Glutamatergic neuron (in vitro differentiated cells): ENCODE measurements around the gene COMMD6. TPM values are rescaled to one million over a fixed set of nuclear protein-coding genes. Genes with fewer than 3 reads are reported as not detected.

ENCODE experiments used
- DNase-seq: peaks from one replicate; pipeline ENCODE4 v3.0.0; 2022
- H3K27ac Mint-ChIP-seq: one replicate; pipeline ENCODE4 v1.8.0; 2020; ENCODE audit warnings: mild to moderate bottlenecking, mixed read lengths, inconsistent platforms; ENCODE audit not compliant: unreplicated experiment
- H3K27me3 Mint-ChIP-seq: one replicate; pipeline ENCODE4 v1.8.0; 2020; ENCODE audit warnings: mild to moderate bottlenecking, moderate library complexity, mixed read lengths, inconsistent platforms; ENCODE audit not compliant: unreplicated experiment
- H3K36me3 Mint-ChIP-seq: one replicate; pipeline ENCODE4 v1.8.0; 2020; ENCODE audit warnings: mild to moderate bottlenecking, mixed read lengths, inconsistent platforms; ENCODE audit not compliant: unreplicated experiment
- H3K4me1 Mint-ChIP-seq: one replicate; pipeline ENCODE4 v1.8.0; 2020; ENCODE audit warnings: mild to moderate bottlenecking, low read depth, mixed read lengths, inconsistent platforms; ENCODE audit not compliant: unreplicated experiment
- H3K4me3 Mint-ChIP-seq: one replicate; pipeline ENCODE4 v1.8.0; 2020; ENCODE audit warnings: mild to moderate bottlenecking, mixed read lengths, inconsistent platforms; ENCODE audit not compliant: unreplicated experiment
- H3K9me3 Mint-ChIP-seq: one replicate; pipeline ENCODE4 v1.8.0; 2020; ENCODE audit warnings: mild to moderate bottlenecking, moderate library complexity, mixed read lengths, inconsistent platforms; ENCODE audit not compliant: unreplicated experiment
- total RNA-seq: library from RNA; stranded (reverse); fragmentation: NEBNext Ultra II Directional; extraction: Animal tissue kit (Norgen Biotek cat#: 25700); gene quantifications from one replicate; pipeline ENCODE4 v1.2.1, GENCODE V29; 2021; ENCODE audit not compliant: unreplicated experiment
- TF ChIP-seq, protein P1 (sequence below): fragments of 200-600 bp; sonication (generic); IDR thresholded peaks from one replicate; pipeline ENCODE4 v1.5.0; 2021; ENCODE audit not compliant: partially characterized antibody, unreplicated experiment

COMMD6 gene
- total RNA-seq, 1 donor from 2014 or later: 109 TPM

DNA sequence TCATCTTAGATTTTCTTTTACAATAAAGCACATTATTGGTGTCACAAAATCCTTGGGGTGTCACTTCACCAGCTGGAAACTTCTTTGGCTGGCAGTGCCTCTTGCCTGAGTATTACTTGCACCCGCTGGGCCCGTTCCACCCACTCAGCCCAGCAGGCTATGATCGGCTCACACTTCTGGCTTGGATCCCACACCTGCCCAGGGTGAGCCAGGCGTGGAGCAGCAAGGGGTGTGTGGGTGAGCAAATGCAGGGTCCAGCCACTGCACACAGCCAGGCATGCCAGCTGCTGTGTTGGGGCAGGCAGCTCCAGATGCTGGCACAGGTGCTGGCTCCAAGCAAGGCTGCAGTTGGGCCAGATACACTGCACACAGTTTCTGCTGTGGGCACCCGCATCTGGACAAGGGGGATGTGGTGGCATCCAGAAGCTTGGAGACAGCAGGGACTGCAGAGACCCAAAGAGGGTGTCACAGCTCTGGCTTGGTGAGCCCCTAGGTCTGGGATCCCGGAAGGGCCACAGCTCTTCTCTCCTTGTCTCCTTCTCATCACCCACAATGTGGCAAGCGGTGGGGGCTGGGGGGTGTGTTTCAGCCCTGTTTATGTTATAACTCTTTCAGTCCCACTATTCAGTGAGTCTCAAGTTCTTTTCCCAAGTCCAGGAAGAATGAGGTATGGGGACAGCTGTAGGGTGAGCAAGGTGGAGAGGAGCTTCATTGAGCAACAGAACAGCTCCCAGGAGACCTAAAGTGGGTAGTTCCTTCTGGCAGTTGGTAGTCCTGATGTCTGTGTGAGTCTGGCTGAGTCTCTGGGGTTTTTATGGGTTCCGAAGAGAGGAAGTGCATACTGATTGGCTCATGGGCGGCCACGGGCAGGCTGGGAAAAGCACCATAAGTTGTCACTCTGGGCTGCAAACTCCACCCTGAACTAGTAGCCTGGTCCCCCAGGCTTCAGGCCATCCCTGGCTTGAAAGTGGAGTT is 30.3 kb downstream of the COMMD6 start:
- H3K27ac Mint-ChIP-seq: no peak overlapping the region
- H3K27me3 Mint-ChIP-seq: no peaks in the 10 kb centered on the region
- peaks cover 2% of the 10 kb centered on the region for H3K9me3 Mint-ChIP-seq
- no peak overlapping the region for H3K4me3 Mint-ChIP-seq
- TF ChIP-seq, protein P1, sequence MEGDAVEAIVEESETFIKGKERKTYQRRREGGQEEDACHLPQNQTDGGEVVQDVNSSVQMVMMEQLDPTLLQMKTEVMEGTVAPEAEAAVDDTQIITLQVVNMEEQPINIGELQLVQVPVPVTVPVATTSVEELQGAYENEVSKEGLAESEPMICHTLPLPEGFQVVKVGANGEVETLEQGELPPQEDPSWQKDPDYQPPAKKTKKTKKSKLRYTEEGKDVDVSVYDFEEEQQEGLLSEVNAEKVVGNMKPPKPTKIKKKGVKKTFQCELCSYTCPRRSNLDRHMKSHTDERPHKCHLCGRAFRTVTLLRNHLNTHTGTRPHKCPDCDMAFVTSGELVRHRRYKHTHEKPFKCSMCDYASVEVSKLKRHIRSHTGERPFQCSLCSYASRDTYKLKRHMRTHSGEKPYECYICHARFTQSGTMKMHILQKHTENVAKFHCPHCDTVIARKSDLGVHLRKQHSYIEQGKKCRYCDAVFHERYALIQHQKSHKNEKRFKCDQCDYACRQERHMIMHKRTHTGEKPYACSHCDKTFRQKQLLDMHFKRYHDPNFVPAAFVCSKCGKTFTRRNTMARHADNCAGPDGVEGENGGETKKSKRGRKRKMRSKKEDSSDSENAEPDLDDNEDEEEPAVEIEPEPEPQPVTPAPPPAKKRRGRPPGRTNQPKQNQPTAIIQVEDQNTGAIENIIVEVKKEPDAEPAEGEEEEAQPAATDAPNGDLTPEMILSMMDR: no peak
- H3K36me3 Mint-ChIP-seq: no peaks in the 10 kb centered on the region
- no peak for DNase-seq
- H3K4me1 Mint-ChIP-seq: peaks cover 3% of the 10 kb centered on the region

DNA sequence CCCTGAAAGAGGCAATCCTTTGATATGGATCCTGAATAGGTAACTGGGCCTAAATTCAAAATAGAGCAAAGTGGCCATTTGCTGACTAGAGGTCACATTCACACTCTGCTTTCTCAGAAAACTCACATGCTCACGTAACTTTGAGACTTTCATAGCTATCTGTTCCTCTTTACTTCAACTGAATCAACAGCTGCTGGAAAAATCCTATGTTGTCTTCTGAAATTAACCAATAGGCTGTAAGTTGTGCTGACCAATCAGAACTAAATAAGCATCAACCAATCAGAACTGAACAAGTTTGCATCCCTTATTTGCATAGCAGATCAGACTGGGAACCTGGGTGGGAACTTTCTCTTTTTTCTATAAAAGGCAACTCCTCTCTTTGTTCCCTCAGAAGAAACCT is 31.6 kb downstream of the COMMD6 start:
- H3K4me3 Mint-ChIP-seq: no peak overlapping the region
- TF ChIP-seq, protein P1: no peak
- H3K4me1 Mint-ChIP-seq: no peaks in the 10 kb centered on the region
- no peak for DNase-seq
- no peaks in the 10 kb centered on the region for H3K9me3 Mint-ChIP-seq
- H3K27me3 Mint-ChIP-seq: no peaks in the 10 kb centered on the region
- H3K27ac Mint-ChIP-seq: no peak overlapping the region
- H3K36me3 Mint-ChIP-seq: no peaks in the 10 kb centered on the region

DNA sequence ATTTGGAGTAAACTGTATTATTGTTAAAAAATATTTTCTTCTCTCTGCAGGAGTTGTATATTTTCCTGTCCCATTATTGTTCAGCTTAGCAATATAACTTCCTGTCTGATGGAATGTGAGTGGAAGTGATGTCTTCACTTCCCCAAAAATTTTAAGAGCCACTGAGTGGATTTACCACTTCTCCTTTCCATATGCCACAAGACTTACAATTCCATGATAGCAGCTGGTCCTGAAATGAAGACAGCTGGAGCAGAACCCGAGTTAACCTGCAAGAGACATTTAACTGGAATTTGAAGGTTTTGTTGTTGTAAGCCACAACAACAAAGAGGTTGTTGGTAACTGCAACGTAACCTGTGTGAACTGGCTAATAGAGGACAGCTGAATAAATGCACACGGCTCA is 32.3 kb downstream of the COMMD6 start:
- no peak overlapping the region for H3K27ac Mint-ChIP-seq
- H3K36me3 Mint-ChIP-seq: no peaks in the 10 kb centered on the region
- no peaks in the 10 kb centered on the region for H3K9me3 Mint-ChIP-seq
- TF ChIP-seq, protein P1: no peak
- no peaks in the 10 kb centered on the region for H3K27me3 Mint-ChIP-seq
- no peak overlapping the region for H3K4me3 Mint-ChIP-seq
- no peak for DNase-seq
- no peaks in the 10 kb centered on the region for H3K4me1 Mint-ChIP-seq

DNA sequence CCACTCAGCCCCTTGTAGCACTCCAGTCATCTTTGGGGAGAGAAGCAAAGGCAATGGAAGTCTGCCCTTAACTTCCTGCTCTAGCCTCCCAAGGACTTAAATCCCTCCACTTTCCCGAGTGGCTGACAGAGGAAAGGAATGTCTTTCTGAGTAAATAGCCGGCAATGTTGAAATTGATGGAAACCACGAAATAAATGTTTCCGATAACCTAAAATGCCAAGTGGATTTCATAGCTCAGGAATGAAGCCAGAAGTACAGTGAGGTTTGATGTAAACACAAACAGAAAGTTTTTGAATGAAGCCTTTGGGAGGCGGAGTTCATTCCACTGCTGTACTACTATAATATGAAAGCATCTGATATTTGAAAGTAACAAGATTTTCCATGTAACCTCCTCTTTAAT is 41.7 kb downstream of the COMMD6 start:
- H3K27me3 Mint-ChIP-seq: no peaks in the 10 kb centered on the region
- TF ChIP-seq, protein P1: no peak
- no peak for DNase-seq
- no peak overlapping the region for H3K27ac Mint-ChIP-seq
- H3K36me3 Mint-ChIP-seq: no peaks in the 10 kb centered on the region
- no peak overlapping the region for H3K4me3 Mint-ChIP-seq
- H3K4me1 Mint-ChIP-seq: no peaks in the 10 kb centered on the region
- no peaks in the 10 kb centered on the region for H3K9me3 Mint-ChIP-seq

DNA sequence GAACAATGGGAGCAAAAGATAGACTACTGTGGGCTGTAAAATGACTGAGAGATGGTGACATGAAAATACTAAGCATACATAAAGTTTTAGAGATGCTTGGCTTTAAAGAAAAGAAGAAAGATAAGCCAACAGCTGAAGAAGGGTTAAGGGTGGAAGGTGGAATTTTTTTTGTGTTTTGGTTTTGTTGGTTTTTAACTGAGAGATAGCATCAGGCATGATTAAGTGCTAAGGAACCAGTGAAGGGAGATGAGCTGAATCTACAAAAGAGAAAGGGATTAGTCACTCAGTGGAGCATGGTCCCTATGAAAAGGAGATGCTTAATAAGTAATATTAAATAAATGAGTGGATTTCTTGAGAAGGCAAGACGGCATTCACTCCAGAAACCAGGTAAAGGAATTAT is 43.1 kb downstream of the COMMD6 start:
- TF ChIP-seq, protein P1: no peak
- H3K27ac Mint-ChIP-seq: no peak overlapping the region
- H3K4me1 Mint-ChIP-seq: no peaks in the 10 kb centered on the region
- H3K36me3 Mint-ChIP-seq: no peaks in the 10 kb centered on the region
- no peak overlapping the region for H3K4me3 Mint-ChIP-seq
- H3K9me3 Mint-ChIP-seq: no peaks in the 10 kb centered on the region
- no peak for DNase-seq
- no peaks in the 10 kb centered on the region for H3K27me3 Mint-ChIP-seq
